Left kidney (tissue), 2 donors: ENCODE results near the gene CSRP3. TPM values are rescaled to one million over a fixed set of nuclear protein-coding genes. Genes with fewer than 3 reads are reported as not detected.
"Not testable (repeated sequence)": the region's sequence is repeated elsewhere in the genome, so short reads cannot be mapped to it uniquely, and the experiment has no call there.

ENCODE experiments used
- DNase-seq: peaks from one replicate; pipeline ENCODE4 v3.0.0-alpha.2; 2013
- polyA plus RNA-seq: library from polyadenylated mRNA; unstranded; fragments of 120-200 nt; gene quantifications from one replicate; pipeline ENCODE4 v1.2.1, GENCODE V29; 2013; ENCODE audit not compliant: insufficient read length

CSRP3 gene
- polyA plus RNA-seq, 1 donor, result not detected

GRCh38 chr11:19187114-19187832, 14.5 kb downstream of the CSRP3 start:
- DNase-seq, result no peak

DNA sequence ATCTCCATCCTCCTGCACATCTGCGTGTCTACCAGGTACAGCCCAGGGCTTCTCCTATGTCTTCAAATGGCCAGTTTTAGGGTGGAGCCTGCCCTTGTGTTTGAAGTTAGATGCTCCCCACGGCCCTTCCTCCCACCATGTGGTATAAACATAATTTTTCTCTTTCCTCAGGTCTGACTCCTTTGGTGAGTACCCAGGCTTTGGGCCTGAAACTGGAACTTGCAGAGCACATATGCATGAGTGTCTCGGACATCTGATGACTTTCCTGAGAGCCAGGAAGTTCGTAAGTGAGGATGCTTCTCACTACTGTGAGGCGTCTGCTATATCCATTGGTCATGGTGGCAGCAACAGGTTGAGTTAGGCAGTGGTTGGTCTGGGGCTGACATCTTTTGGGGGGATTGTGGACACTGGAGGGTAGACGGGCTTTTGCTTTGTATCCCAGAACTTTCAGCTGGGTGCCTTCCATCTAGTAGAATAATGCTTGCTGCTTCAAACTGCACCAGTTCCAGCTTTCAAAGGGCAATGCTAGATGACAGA, 16.2 kb downstream of the CSRP3 start:
- no peak for DNase-seq

DNA sequence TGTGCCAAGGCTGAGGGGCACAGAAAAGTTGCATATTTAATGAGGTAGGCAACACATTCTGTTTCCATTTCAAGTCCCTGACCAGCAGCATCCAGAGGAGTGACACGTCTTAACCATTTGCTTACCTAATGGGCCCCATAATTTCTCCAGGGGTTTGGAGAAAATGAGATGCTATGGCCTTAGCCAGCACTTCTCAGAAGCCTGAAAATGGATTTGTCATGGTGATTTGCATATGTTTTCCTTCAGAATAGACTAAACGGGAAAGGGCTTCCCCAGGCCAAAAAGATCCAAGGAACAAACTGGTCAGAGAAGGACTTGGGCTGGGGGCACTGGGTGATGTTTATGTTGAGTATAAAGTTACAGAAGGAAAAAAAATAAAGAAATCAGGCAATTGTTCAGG, 16.7 kb downstream of the CSRP3 start:
- DNase-seq, result no peak

GRCh38 chr11:19183646-19184045, 18.1 kb downstream of the CSRP3 start:
- DNase-seq, result no peak

- DNase-seq, result no peak
These were observed 20.1 kb downstream of the CSRP3 start for GRCh38 chr11:19181531-19182261.

GRCh38 chr11:19176629-19177186, 25.1 kb downstream of the CSRP3 start:
- no peak for DNase-seq

GRCh38 chr11:19173964-19174638, 27.7 kb downstream of the CSRP3 start:
- DNase-seq, result no peak

DNA sequence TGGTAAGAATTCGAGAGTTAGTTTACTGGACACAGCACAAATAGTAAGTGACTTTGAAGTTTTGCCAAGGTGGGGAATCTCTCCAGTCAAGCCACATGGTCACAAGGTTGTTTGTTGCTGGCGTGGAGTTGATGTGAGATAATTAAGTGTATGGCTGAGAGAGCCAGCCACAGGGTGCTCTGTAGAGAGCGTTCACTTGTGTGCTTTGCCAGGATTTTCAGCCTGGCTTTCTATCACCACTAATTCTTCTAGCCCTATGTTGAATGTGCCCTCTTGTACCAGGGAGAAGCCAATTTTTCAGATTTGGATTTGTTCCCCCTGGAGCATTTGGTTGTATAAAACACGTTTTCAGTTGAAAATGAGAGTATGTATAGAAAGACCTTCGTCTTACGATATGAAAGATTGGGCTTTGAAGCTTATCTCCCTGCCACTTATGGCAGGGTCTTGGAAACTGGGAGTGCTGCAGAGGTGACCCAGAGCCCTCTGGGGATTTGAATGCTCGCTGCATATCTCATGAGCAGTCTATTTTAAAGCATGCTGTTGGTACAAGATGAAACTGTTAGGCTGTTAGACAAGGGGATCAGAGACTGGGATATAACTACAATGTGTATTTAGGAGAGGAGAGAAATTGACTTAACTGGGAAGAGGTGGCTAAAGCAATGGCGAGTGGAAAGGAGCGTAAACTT, 28.6 kb downstream of the CSRP3 start:
- no peak for DNase-seq

- no peak for DNase-seq
These were observed 33.7 kb downstream of the CSRP3 start for GRCh38 chr11:19168090-19168489.

GRCh38 chr11:19164881-19165280, 36.9 kb downstream of the CSRP3 start:
- no peak for DNase-seq

DNA sequence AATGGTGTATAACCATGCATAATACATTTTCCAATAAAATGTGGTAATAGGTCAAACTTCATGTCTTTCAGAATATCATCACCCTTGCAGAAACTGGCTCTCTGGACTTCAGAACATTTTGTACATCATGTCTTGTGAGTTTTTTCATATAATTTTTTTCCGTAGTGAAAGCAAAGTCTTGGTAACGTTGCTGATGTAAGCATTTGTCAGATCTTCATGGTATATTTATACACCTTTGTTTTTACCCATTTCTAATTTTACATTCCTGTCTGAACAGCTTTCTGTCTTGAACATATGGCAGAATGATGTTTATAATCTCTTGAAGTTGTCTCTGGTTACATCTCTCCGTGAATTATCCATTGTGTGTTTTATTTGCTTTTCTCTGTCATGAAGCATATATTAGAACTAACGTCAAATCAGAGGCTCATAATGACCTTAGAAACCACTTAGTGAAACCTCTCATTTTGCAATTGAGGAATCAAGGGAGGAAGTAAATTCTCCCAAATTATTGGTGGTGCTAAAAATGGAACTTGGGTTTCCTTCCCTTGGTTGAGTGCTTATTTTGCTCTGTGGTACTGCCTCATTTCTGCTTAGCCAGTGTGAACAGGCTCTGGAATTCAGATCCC, 37.4 kb downstream of the CSRP3 start:
- DNase-seq, result no peak

DNA sequence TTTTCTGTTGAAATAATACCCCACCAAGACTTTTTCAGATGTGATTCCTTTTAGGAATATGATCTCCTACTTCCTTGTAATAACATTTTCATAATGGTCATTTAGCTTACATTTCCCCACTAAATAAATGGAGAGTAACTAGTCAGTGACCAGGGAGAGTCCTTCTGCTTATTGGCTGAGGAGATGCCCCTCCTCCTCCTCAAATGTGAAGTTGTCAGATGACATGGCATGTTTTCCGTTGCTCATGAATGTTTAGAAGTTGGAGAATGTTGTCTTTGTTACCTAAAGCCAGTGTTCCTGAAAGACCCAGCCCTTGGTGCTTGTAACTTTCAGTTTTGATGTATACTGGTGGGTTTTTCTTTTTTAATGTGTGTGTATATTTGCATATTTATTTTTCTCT, 38.2 kb downstream of the CSRP3 start:
- no peak for DNase-seq

GRCh38 chr11:19162951-19163505, 38.8 kb downstream of the CSRP3 start:
- DNase-seq, result no peak

GRCh38 chr11:19161651-19162050, 40.1 kb downstream of the CSRP3 start:
- no peak for DNase-seq

DNA sequence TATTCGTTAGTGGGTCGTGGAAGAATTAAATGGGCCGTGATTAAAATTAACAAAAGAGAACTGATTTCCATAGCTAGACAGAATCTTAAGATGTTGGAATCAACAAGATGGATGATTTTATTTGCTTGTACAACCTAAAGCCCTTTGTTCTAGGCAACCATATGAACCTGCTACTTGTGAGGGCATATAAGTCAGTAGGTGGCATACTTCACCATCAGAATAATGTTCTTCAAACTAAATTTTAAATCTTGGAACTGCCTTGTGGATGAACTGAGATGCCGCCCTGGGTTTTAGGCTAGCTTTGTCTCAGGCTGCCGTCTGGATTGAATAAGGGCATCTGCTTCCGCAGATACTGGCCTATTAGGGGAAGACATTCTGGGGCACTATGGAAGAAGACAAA, 40.9 kb downstream of the CSRP3 start:
- DNase-seq, result no peak

GRCh38 chr11:19156892-19157291, 44.9 kb downstream of the CSRP3 start:
- no peak for DNase-seq

DNA sequence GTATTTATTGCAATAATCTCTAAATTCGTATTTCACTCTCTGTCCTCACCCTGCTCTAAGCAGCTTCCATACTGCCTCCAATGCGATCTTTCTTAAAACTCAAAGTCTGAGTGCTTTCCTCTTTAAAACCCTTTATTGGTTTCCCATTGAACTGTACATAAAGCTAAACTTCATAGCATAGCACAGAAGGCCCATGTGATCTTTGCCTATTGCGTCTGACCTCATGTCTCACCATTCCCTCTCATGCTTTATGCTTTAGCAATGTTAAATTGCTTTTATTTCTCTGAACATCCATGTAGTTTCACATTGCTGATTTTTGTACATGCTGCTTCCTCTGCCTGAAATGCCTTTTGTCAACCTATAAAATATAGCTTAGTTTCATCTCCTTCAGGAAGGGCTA, 56.5 kb downstream of the CSRP3 start:
- no peak for DNase-seq

GRCh38 chr11:19136884-19137283, 64.9 kb downstream of the CSRP3 start:
- DNase-seq, result not testable (repeated sequence)

DNA sequence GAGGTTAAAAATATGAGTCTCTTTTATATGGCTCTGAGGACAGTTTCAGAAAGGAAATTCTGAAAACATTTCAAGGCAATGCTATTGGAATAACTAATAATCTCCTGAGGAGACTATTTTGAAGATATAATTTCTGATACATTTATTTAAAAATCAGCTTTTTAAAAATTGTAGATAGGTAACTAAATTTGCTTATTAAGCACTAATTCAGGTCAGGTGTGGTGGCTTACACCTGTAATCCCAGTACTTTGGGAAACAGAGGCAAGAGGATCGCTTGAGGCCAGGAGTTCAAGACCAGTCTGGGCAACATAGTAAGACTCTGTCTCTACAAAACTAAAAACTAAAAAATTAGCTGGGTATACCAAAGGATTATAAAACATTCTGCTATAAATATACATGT, 67.8 kb downstream of the CSRP3 start:
- no peak for DNase-seq
